GM20000 (cell line): ENCODE data around the gene RAVER1.

Experiments used
- DNase-seq: peaks from one replicate; pipeline ENCODE4 v3.0.0; 2012; ENCODE audit warnings: low spot score
- TF ChIP-seq, protein P1 (sequence below): IDR thresholded peaks from 2 replicates; pipeline ENCODE4 v1.5.1; 2012; ENCODE audit warnings: mild to moderate bottlenecking, control low read depth; ENCODE audit errors: extremely low read depth, missing control alignments

The RAVER1 gene

DNA sequence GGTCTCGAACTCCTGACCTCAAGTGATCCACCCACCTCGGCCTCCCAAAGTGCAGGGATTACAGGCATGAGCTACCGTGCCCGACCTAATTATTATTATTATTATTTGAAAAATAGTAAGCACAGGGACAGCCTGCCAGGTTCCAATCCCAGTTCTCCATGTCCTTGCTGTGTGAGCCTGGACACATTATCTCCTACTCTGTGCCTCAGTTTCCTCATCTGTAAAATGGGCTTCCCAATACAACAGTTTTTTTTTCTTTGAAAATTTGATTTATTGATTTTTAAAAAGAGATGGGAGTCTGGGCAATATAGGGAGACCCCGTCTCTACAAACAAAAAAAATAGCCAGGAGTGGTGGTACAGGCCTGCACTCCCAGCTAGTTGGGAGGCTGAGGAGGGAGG lies 27.0 kb downstream of the RAVER1 start:
- TF ChIP-seq, protein P1, sequence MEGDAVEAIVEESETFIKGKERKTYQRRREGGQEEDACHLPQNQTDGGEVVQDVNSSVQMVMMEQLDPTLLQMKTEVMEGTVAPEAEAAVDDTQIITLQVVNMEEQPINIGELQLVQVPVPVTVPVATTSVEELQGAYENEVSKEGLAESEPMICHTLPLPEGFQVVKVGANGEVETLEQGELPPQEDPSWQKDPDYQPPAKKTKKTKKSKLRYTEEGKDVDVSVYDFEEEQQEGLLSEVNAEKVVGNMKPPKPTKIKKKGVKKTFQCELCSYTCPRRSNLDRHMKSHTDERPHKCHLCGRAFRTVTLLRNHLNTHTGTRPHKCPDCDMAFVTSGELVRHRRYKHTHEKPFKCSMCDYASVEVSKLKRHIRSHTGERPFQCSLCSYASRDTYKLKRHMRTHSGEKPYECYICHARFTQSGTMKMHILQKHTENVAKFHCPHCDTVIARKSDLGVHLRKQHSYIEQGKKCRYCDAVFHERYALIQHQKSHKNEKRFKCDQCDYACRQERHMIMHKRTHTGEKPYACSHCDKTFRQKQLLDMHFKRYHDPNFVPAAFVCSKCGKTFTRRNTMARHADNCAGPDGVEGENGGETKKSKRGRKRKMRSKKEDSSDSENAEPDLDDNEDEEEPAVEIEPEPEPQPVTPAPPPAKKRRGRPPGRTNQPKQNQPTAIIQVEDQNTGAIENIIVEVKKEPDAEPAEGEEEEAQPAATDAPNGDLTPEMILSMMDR, result no peak
- DNase-seq, result no peak

DNA sequence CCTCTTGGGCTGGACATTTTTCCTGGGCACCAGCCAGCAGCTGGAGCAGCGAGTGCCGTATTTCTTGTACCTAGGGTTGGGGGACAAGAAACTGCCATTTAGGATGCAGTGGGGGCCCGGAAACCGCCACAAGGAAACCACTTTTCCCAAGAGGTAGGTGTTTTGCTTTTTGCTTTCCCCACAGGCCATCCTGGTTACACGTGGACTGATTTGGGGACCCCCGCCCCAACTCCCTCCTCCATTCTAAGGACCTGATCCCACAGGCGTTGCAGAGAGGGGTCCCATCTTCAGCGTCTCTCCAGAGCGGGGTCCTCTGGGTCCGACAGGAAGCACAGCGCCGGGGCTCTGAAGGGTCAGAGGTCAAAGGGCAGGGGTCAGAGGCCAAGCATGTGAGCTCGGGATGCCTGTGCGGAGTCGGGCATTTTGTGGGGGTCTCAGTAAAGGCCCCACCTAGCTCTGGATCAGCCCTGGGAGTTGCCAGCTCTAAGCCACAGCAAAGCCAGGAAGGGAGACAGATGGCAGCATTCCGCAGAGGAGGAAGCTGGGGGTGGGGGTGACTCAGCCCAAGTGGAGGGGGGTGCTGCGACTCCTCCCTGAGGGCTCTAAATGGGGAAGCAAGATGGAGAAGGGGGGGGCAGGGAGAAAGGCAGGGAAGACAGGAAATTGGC lies 28.1 kb downstream of the RAVER1 start:
- no peak for DNase-seq
- TF ChIP-seq, protein P1, result no peak

DNA sequence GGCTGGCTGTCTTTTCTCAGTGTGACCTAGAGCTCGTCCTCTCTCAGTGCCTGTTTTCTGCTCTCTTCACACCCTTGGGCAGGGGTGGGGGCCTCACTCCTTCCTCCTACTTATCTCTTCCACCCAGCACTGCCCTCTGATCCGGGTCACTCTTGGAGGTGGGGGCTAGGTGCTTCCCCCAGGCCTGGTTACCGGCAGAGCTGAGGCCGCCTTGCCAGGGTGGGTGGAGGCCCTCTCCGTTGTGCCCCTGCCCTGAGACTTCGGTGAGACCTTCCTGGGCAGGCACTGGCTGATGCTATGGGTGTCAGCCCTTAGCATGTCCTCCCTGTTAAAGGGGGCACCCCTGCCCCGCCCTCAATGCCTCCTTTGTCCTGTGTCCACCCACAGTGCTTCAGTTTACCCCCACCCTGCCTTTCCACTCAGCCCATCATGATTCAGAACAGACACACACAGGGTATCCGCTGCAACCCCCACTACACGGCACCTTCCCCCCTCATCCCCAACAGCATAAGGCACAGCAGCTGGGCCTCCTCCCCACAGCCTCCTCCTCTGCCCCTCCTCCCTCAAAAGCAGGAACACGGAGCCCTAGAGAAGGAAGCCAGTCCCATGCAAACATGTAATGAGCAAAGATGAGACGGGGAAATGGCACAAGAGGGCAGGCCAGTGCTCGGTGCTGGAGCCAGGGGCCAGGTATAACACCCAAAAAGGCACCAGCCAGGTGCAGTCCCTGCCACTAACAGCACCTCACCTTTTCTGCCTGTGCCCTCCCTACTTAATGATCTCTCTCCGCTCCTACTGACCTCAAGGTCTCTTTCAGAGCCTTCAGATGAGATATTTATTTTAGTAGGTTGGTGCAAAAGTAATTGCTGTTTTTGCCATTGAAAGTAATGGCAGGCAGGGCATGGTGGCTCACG lies 33.5 kb downstream of the RAVER1 start:
- TF ChIP-seq, protein P1, result no peak
- no peak for DNase-seq

DNA sequence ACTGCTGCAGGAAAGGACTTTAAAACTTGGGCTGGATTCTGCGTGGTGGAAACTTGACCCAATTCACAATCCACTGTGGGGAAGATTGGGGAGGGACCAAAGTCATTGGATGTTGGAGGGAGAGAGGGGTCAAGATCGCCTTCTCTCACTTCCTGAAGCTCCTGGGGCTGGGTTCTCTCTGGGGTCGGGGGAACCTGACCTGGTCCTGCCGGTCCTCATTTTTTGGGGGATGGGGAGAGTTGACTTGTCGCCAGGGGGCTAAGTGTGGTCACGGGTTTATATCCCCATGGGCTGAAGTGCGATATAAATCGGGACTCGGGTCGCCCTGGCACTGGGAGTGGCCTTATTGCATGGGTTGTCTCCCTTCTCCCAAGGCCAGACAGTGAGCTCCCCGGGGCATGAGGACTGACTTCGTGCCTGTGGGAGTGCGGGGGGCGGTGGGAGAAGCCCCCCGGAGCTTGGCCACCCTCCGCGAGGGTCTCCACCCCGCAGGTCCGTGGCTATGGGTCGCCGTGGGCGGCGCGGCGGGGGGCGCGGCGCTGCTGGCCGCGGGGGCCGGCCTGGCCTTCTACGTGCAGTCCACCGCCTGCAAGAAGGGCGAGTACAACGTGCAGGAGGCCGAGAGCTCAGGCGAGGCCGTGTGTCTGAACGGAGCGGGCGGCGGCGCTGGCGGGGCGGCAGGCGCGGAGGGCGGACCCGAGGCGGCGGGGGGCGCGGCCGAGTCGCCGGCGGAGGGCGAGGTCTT lies 37.3 kb downstream of the RAVER1 start:
- TF ChIP-seq, protein P1, result no peak
- no peak for DNase-seq

DNA sequence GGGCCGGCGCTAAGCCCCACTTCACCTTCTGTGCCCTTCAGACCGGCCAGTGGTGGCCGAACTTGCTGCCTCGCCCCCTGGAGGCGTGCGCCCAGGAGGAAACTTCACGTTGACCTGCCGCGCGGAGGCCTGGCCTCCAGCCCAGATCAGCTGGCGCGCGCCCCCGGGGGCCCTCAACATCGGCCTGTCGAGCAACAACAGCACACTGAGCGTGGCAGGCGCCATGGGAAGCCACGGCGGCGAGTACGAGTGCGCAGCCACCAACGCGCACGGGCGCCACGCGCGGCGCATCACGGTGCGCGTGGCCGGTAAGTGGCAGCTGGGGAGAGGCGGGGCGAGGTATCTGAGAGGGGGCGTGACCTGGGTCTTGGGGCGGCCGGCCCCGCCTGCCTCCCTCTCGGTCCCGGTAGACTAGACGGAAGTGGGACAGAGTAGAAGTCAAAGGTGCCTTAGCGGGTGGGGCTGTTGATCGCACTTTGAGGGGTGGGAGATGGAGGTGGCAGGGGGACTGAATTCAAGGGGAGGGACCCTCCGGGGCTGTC lies 38.0 kb downstream of the RAVER1 start:
- DNase-seq, result peak; percentile 93
- TF ChIP-seq, protein P1, result no peak

DNA sequence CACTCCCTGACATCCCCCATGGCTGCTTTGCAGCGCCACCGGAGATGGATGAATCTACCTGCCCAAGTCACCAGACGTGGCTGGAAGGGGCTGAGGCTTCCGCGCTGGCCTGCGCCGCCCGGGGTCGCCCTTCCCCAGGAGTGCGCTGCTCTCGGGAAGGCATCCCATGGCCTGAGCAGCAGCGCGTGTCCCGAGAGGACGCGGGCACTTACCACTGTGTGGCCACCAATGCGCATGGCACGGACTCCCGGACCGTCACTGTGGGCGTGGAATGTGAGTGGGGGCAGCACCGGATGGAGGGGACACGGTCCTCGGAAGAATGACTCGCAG lies 39.0 kb downstream of the RAVER1 start:
- DNase-seq, result no peak
- TF ChIP-seq, protein P1, result peak; percentile 17
